HepG2 (cell line): ENCODE data around the gene DPP6. TPM values are rescaled to one million over a fixed set of nuclear protein-coding genes. Genes with fewer than 3 reads are reported as not detected.

Source experiments
- ATAC-seq: fragments of 200-7000 bp; cut with Tn5 transposase; 3 replicates; pipeline ENCODE4 v1.9.1; 2020; ENCODE audit warnings: mild to moderate bottlenecking, moderate library complexity
- BruUV-seq: library from RNA; stranded (reverse); fragments of 400-500 nt; replicated peaks from 2 replicates; lab custom pipeline; 2021; lab: Mats Ljungman, UMichigan
- CTCF ChIA-PET: fragments of 300-600 bp; formaldehyde crosslinking; extraction: SDS; loops from one replicate; lab custom pipeline; 2021; ENCODE audit warnings: low total read pairs, inconsistent platforms, low intra/inter-chr PET ratio; lab: Yijun Ruan, JAX
- POLR2A ChIA-PET: fragments of 350-600 bp; sonication (Branson Sonifier 250); formaldehyde crosslinking; loops from one replicate; lab custom pipeline; 2020; ENCODE audit warnings: antibody characterized with exemption, inconsistent platforms; lab: Yijun Ruan, JAX
- DNase-seq: peaks from one replicate; pipeline ENCODE4 v3.0.0-alpha.2; 2015; ENCODE audit warnings: low spot score
- FAIRE-seq: peaks from 3 replicates; lab custom pipeline; 2011; peaks lifted over from hg19 to GRCh38; lab: Jason Lieb, UNC
- H2AFZ ChIP-seq: one replicate; pipeline ENCODE4 v1.6.1; 2011; ENCODE audit warnings: low read length, inconsistent platforms
- H3K27ac ChIP-seq: fragments of 300-600 bp; 3 replicates; pipeline ENCODE4 v1.8.0; 2011; ENCODE audit warnings: mixed run types, mild to moderate bottlenecking, mixed read lengths, low read length, inconsistent platforms; ENCODE audit not compliant: insufficient read depth; ENCODE audit errors: extremely low read length
- H3K27me3 ChIP-seq, 2 experiments: fragments of 200-600 bp in 1 of 2; 2 replicates in 1 of 2; 3 replicates in 1 of 2; pipeline versions ENCODE4 v1.6.0 to v1.8.0; 2011; ENCODE audit warnings: low read length in 2 of 2, mild to moderate bottlenecking in 2 of 2, moderate library complexity in 2 of 2, inconsistent platforms in 1 of 2; ENCODE audit not compliant: insufficient read depth in 2 of 2, control insufficient read depth in 1 of 2
- H3K36me3 ChIP-seq, 2 experiments: fragments of 200-600 bp in 1 of 2; replicated peaks in 1 of 2; 2 replicates in 1 of 2; 3 replicates in 1 of 2; pipeline versions ENCODE4 v1.5.1 to v1.8.0; 2011; ENCODE audit warnings: low read length in 2 of 2, inconsistent platforms in 1 of 2; ENCODE audit not compliant: insufficient read depth in 2 of 2, control insufficient read depth in 1 of 2
- H3K4me1 ChIP-seq: 2 replicates; pipeline ENCODE4 v1.5.1; 2012; ENCODE audit warnings: low read length, inconsistent platforms; ENCODE audit not compliant: insufficient read depth
- H3K4me2 ChIP-seq: 2 replicates; pipeline ENCODE4 v1.6.0; 2011; ENCODE audit warnings: low read depth, low read length, inconsistent platforms
- H3K4me3 ChIP-seq, 3 experiments: fragments of 200-600 bp in 1 of 3; sonication (generic), shearing (Covaris generic) in 1 of 3; replicated peaks in 1 of 3; 2 replicates each; pipeline ENCODE4 v1.5.1; 2011 to 2016; ENCODE audit warnings: low read length in 3 of 3, inconsistent platforms in 2 of 3, low read depth in 2 of 3, mild to moderate bottlenecking in 2 of 3, control low read depth in 1 of 3, mixed read lengths in 1 of 3; ENCODE audit not compliant: insufficient read depth in 1 of 3
- H3K79me2 ChIP-seq: one replicate; pipeline ENCODE4 v1.6.1; 2011; ENCODE audit warnings: low read length, inconsistent platforms; ENCODE audit not compliant: insufficient read depth
- H3K9ac ChIP-seq: 2 replicates; pipeline ENCODE4 v1.6.0; 2011; ENCODE audit warnings: mild to moderate bottlenecking, low read depth, low read length, inconsistent platforms; ENCODE audit not compliant: insufficient read depth
- H3K9me3 ChIP-seq: 2 replicates; pipeline ENCODE4 v1.5.1; 2012; ENCODE audit warnings: mild to moderate bottlenecking, low read length
- H4K20me1 ChIP-seq: 2 replicates; pipeline ENCODE4 v1.6.0; 2011; ENCODE audit warnings: inconsistent platforms, mild to moderate bottlenecking, low read length, moderate library complexity; ENCODE audit not compliant: insufficient read depth
- BRD4 ChIP-seq: sonication (generic); formaldehyde crosslinking; IDR thresholded peaks from 2 replicates; pipeline ENCODE4 v1.4.0; 2020; ENCODE audit warnings: missing genetic modification reagents
- CENPT ChIP-seq: sonication (generic); formaldehyde crosslinking; IDR thresholded peaks from 2 replicates; pipeline ENCODE4 v1.8.0; 2022; ENCODE audit warnings: low read depth, mild to moderate bottlenecking, moderate library complexity, missing genetic modification reagents
- KDM5A ChIP-seq: fragments of 200-600 bp; sonication (generic); IDR thresholded peaks from 2 replicates; pipeline ENCODE4 v1.7.0; 2018; ENCODE audit warnings: antibody characterized with exemption, mild to moderate bottlenecking, low read length, borderline replicate concordance
- MAFK ChIP-seq, 2 experiments: IDR thresholded peaks in 1 of 2; conservative IDR thresholded peaks in 1 of 2; 2 replicates each; pipeline ENCODE4 v1.6.1; 2011; ENCODE audit warnings: improper control_type of control experiment in 2 of 2, low read length in 2 of 2
- NR2F1 ChIP-seq, 2 experiments: fragments of 450-650 bp in 1 of 2; formaldehyde crosslinking in 1 of 2; IDR thresholded peaks; 2 replicates each; pipeline versions ENCODE4 v1.5.0 to v1.6.1; 2016 to 2020; ENCODE audit warnings: mild to moderate bottlenecking in 1 of 2, missing compliant biosample characterization in 1 of 2, missing genetic modification reagents in 1 of 2, moderate library complexity in 1 of 2
- PRDM4 ChIP-seq: sonication (generic); formaldehyde crosslinking; IDR thresholded peaks from 2 replicates; pipeline ENCODE4 v1.9.0; 2021; ENCODE audit warnings: missing genetic modification reagents, borderline replicate concordance
- STAT5B ChIP-seq: sonication (generic); formaldehyde crosslinking; IDR thresholded peaks from 2 replicates; pipeline ENCODE4 v1.4.0; 2020; ENCODE audit warnings: missing genetic modification reagents
- XBP1 ChIP-seq: sonication (generic); formaldehyde crosslinking; IDR thresholded peaks from 2 replicates; pipeline ENCODE4 v1.5.0; 2020; ENCODE audit warnings: missing genetic modification reagents
- ZSCAN20 ChIP-seq: sonication (generic); formaldehyde crosslinking; IDR thresholded peaks from 2 replicates; pipeline ENCODE4 v1.4.0; 2020; ENCODE audit warnings: missing genetic modification reagents, mild to moderate bottlenecking, borderline replicate concordance
- WGBS: methylation state at CpG from one replicate; pipeline ENCODE4 v1.1.6; 2017; ENCODE audit warnings: low lambda C conversion rate; 5-methylcytosine and 5-hydroxymethylcytosine counted together
- in situ Hi-C: cut with HindIII; loops from 2 replicates; pipeline ENCODE4 v1.10.0; 2017; ENCODE audit warnings: low pct_unique_long_range_greater_than_20kb; ENCODE audit not compliant: extremely low pct_ligation_motif_present
- intact Hi-C: fragments of 100-400 bp; cut with micrococcal nuclease; formaldehyde crosslinking; loops from one replicate; pipeline ENCODE4 v1.10.0; 2022; ENCODE audit not compliant: unreplicated experiment
- polyA plus RNA-seq, 8 experiments: library from polyadenylated mRNA; depleted of rRNA in 3 of 8; stranded (reverse) in 7 of 8; unstranded in 1 of 8; fragments of >200 nt; fragmentation: Illumina TruSeq in 4 of 8; extraction: Trizol in 4 of 8; gene quantifications; 2 replicates each; pipeline versions ENCODE4 v1.2.1 to v1.2.3, GENCODE V29; 2011 to 2016; ENCODE audit warnings: low read depth in 4 of 8, missing spikeins in 1 of 8, mixed read lengths in 1 of 8; ENCODE audit not compliant: insufficient read depth in 1 of 8
- total RNA-seq, 5 experiments: library from RNA; depleted of rRNA; stranded (reverse); fragments of >200 nt; fragmentation: Illumina TruSeq; extraction: Trizol; gene quantifications; 2 replicates each; pipeline ENCODE4 v1.2.3, GENCODE V29; 2016; ENCODE audit warnings: low read depth in 1 of 5
- TF ChIP-seq, protein P1 (sequence below): sonication (generic); formaldehyde crosslinking; IDR thresholded peaks from 2 replicates; pipeline ENCODE4 v1.4.0; 2020; ENCODE audit warnings: missing genetic modification reagents, borderline replicate concordance
- TF ChIP-seq, protein P2 (sequence below): sonication (generic); formaldehyde crosslinking; IDR thresholded peaks from 2 replicates; pipeline ENCODE4 v1.5.0; 2020; ENCODE audit warnings: missing genetic modification reagents

Gene DPP6
- total and polyA plus RNA-seq, 2 of the 13 experiments (the other 11 are each of a cell fraction or from before 2014, with no cell fraction given) = not detected

DNA sequence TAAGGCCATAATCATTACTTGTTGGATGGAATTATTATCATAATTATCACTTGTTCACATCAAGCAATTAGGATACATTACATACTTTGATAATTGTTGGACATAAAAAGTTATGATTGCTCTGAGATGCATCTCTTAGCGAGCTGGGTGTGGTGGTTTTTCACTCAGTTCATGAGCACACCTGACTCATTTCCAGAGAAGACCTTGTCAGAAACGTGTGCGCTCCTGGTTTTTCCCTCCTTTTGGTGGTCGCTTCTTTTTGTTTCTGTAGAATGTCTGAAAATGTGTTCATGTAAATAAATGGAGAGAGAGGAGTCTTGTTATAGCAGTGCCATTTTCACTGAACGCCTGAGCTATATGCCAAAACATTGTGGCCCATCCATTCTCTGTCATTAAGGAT lies 809.4 kb downstream of the DPP6 start:
- ChIA-PET CTCF (no interaction called here), POLR2A (no interaction called here)
- BruUV-seq = no TSS peak
- intact Hi-C loops (no loop called here), in situ Hi-C loops (no loop called here)
- no peak overlapping the region for H3K4me3 ChIP-seq
- peaks cover 4 to 60% of the 10 kb centered on the region in 2 experiments; a peak in 3 of 5 replicates for H3K27me3 ChIP-seq
- H3K4me2 ChIP-seq = no peak overlapping the region
- H3K27ac ChIP-seq = no peak overlapping the region
- H3K9me3 ChIP-seq = no peaks in the 10 kb centered on the region
- H3K4me1 ChIP-seq = no peaks in the 10 kb centered on the region
- no peak overlapping the region for H2AFZ ChIP-seq
- no peaks in the 10 kb centered on the region; the same call in 1 of the 2 replicates for H4K20me1 ChIP-seq
- FAIRE-seq = no peak
- ATAC-seq = no peak
- H3K9ac ChIP-seq = no peak overlapping the region
- no peaks in the 10 kb centered on the region for H3K79me2 ChIP-seq
- TF ChIP-seq XBP1 (CRISPR knock-in tag) = no peak
- no peak for TF ChIP-seq KDM5A
- TF ChIP-seq, protein P1, sequence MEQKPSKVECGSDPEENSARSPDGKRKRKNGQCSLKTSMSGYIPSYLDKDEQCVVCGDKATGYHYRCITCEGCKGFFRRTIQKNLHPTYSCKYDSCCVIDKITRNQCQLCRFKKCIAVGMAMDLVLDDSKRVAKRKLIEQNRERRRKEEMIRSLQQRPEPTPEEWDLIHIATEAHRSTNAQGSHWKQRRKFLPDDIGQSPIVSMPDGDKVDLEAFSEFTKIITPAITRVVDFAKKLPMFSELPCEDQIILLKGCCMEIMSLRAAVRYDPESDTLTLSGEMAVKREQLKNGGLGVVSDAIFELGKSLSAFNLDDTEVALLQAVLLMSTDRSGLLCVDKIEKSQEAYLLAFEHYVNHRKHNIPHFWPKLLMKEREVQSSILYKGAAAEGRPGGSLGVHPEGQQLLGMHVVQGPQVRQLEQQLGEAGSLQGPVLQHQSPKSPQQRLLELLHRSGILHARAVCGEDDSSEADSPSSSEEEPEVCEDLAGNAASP (CRISPR knock-in tag) = no peak
- no peak for TF ChIP-seq NR2F1 (CRISPR knock-in tag; IDR thresholded peaks at IDR 0.05)
- no peak for TF ChIP-seq PRDM4 (CRISPR knock-in tag)
- no peak for TF ChIP-seq ZSCAN20 (CRISPR knock-in tag)
- TF ChIP-seq, protein P2, sequence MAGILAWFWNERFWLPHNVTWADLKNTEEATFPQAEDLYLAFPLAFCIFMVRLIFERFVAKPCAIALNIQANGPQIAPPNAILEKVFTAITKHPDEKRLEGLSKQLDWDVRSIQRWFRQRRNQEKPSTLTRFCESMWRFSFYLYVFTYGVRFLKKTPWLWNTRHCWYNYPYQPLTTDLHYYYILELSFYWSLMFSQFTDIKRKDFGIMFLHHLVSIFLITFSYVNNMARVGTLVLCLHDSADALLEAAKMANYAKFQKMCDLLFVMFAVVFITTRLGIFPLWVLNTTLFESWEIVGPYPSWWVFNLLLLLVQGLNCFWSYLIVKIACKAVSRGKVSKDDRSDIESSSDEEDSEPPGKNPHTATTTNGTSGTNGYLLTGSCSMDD = no peak
- TF ChIP-seq MAFK (conservative IDR thresholded peaks at IDR 0.05 in 1 of 2, IDR thresholded peaks at IDR 0.05 in 1 of 2; ENCODE audit: low read length in 2 of 2) = no peak
- no peak for TF ChIP-seq STAT5B
- TF ChIP-seq BRD4 (CRISPR knock-in tag) = no peak
- no peak for TF ChIP-seq CENPT
- DNase-seq = no peak
- H3K36me3 ChIP-seq = no peaks in the 10 kb centered on the region
- WGBS = 27% methylated on average over 5 of the region's 5 CpGs
